Measurements from ENCODE around the gene OPRPN. TPM values are rescaled to one million over a fixed set of nuclear protein-coding genes. Genes with fewer than 3 reads are reported as not detected.

Gene OPRPN
- total RNA-seq, 1 experiment from 2014 or later: not detected

Other genes with a start within 250 kb of the OPRPN start
- not detected in 2 replicates for gene PRR27, start 243.7 kb upstream of the OPRPN start, total RNA-seq (2014; rRNA removed; shearing (Covaris generic))
- not detected in 2 replicates for gene ODAM, start 202.2 kb upstream of the OPRPN start, total RNA-seq (2014; rRNA removed; shearing (Covaris generic))
- not detected in 2 replicates for gene FDCSP, start 171.8 kb upstream of the OPRPN start, total RNA-seq (2014; rRNA removed; shearing (Covaris generic))
- not detected in 2 replicates for gene CSN3, start 155.3 kb upstream of the OPRPN start, total RNA-seq (2014; rRNA removed; shearing (Covaris generic))
- not detected in 2 replicates for gene CABS1, start 63.0 kb upstream of the OPRPN start, total RNA-seq (2014; rRNA removed; shearing (Covaris generic))
- gene SMR3A, start 37.2 kb upstream of the OPRPN start, total RNA-seq (2014; rRNA removed; shearing (Covaris generic)): not detected in 2 replicates
- gene SMR3B, start 14.8 kb upstream of the OPRPN start, total RNA-seq (2014; rRNA removed; shearing (Covaris generic)): not detected in 2 replicates
- gene MUC7, start 74.3 kb downstream of the OPRPN start, total RNA-seq (2014; rRNA removed; shearing (Covaris generic)): not detected in 2 replicates
- gene AMTN, start 120.6 kb downstream of the OPRPN start, total RNA-seq (2014; rRNA removed; shearing (Covaris generic)): 17.4 and 29.6 TPM in 2 replicates
- gene AMBN, start 194.3 kb downstream of the OPRPN start, total RNA-seq (2014; rRNA removed; shearing (Covaris generic)): 0.17 TPM in 1 of 2 replicates, not detected in the other
- not detected in 2 replicates for gene ENAM, start 230.8 kb downstream of the OPRPN start, total RNA-seq (2014; rRNA removed; shearing (Covaris generic))

Data from A172 (cell line).